HEK293 (cell line): ENCODE results near the gene MLN.

Experiments
- HOXA7 ChIP-seq: sonication (generic); formaldehyde crosslinking; IDR thresholded peaks from 2 replicates; pipeline ENCODE4 v1.8.1; 2022; ENCODE audit warnings: missing genetic modification reagents, borderline replicate concordance
- IKZF3 ChIP-seq: fragments of 450-650 bp; IDR thresholded peaks from 2 replicates; pipeline ENCODE4 v1.5.0; 2018; ENCODE audit warnings: missing biosample characterization, mild to moderate bottlenecking, missing genetic modification characterization, moderate library complexity
- REPIN1 ChIP-seq: fragments of 450-650 bp; formaldehyde crosslinking; IDR thresholded peaks from 2 replicates; pipeline ENCODE4 v1.5.1; 2017; ENCODE audit warnings: missing biosample characterization, missing genetic modification characterization, low read depth
- ZIC2 ChIP-seq: fragments of 450-650 bp; formaldehyde crosslinking; IDR thresholded peaks from 2 replicates; pipeline ENCODE4 v1.5.1; 2016; ENCODE audit warnings: missing biosample characterization, missing genetic modification characterization
- ZNF10 ChIP-seq: fragments of 450-650 bp; formaldehyde crosslinking; IDR thresholded peaks from 2 replicates; pipeline ENCODE4 v1.5.1; 2017; ENCODE audit warnings: missing biosample characterization, missing genetic modification characterization
- ZNF112 ChIP-seq: fragments of 450-650 bp; formaldehyde crosslinking; IDR thresholded peaks from 2 replicates; pipeline ENCODE4 v1.5.0; 2017; ENCODE audit warnings: missing biosample characterization, missing genetic modification characterization
- ZNF169 ChIP-seq: fragments of 450-650 bp; formaldehyde crosslinking; IDR thresholded peaks from 2 replicates; pipeline ENCODE4 v1.5.1; 2016; ENCODE audit warnings: missing biosample characterization, missing genetic modification characterization
- ZNF19 ChIP-seq: fragments of 450-650 bp; formaldehyde crosslinking; IDR thresholded peaks from 2 replicates; pipeline ENCODE4; 2016; ENCODE audit warnings: missing biosample characterization, missing genetic modification characterization, low read depth
- ZNF302 ChIP-seq: fragments of 450-650 bp; formaldehyde crosslinking; IDR thresholded peaks from 2 replicates; pipeline ENCODE4 v1.5.1; 2016; ENCODE audit warnings: missing biosample characterization, missing genetic modification characterization, low read depth
- ZNF311 ChIP-seq: fragments of 450-650 bp; formaldehyde crosslinking; IDR thresholded peaks from 2 replicates; pipeline ENCODE4 v1.5.1; 2017; ENCODE audit warnings: missing biosample characterization, missing genetic modification characterization, borderline replicate concordance
- ZNF350 ChIP-seq: fragments of 450-650 bp; formaldehyde crosslinking; IDR thresholded peaks from 2 replicates; pipeline ENCODE4 v1.5.0; 2017; ENCODE audit warnings: missing biosample characterization, mild to moderate bottlenecking, missing genetic modification characterization
- ZNF354C ChIP-seq: fragments of 450-650 bp; formaldehyde crosslinking; IDR thresholded peaks from 2 replicates; pipeline ENCODE4 v1.5.1; 2016; ENCODE audit warnings: missing biosample characterization, missing genetic modification characterization, low read depth, borderline replicate concordance
- ZNF404 ChIP-seq: fragments of 450-650 bp; formaldehyde crosslinking; IDR thresholded peaks from 2 replicates; pipeline ENCODE4 v1.5.1; 2017; ENCODE audit warnings: missing biosample characterization, missing genetic modification characterization
- ZNF529 ChIP-seq: fragments of 450-650 bp; formaldehyde crosslinking; IDR thresholded peaks from 2 replicates; pipeline ENCODE4 v1.5.1; 2017; ENCODE audit warnings: missing genetic modification characterization, missing biosample characterization; ENCODE audit not compliant: insufficient replicate concordance
- ZNF571 ChIP-seq: fragments of 450-650 bp; formaldehyde crosslinking; IDR thresholded peaks from 2 replicates; pipeline ENCODE4 v1.5.0; 2017; ENCODE audit warnings: missing biosample characterization, missing genetic modification characterization
- ZNF610 ChIP-seq: fragments of 450-650 bp; formaldehyde crosslinking; IDR thresholded peaks from 2 replicates; pipeline ENCODE4 v1.5.1; 2016; ENCODE audit warnings: missing biosample characterization, missing genetic modification characterization, borderline replicate concordance
- ZNF621 ChIP-seq: fragments of 450-650 bp; formaldehyde crosslinking; IDR thresholded peaks from 2 replicates; pipeline ENCODE4 v1.5.1; 2017; ENCODE audit warnings: missing biosample characterization, missing genetic modification characterization
- ZNF623 ChIP-seq: fragments of 450-650 bp; formaldehyde crosslinking; IDR thresholded peaks from 2 replicates; pipeline ENCODE4 v1.5.1; 2016; ENCODE audit warnings: missing biosample characterization, missing genetic modification characterization
- ZNF670 ChIP-seq: fragments of 450-650 bp; formaldehyde crosslinking; IDR thresholded peaks from 2 replicates; pipeline ENCODE4 v1.5.1; 2016; ENCODE audit warnings: missing biosample characterization, missing genetic modification characterization, low read depth
- ZNF776 ChIP-seq: fragments of 450-650 bp; formaldehyde crosslinking; IDR thresholded peaks from 2 replicates; pipeline ENCODE4 v1.5.0; 2017; ENCODE audit warnings: missing biosample characterization, missing genetic modification characterization, borderline replicate concordance
- ZNF791 ChIP-seq: fragments of 450-650 bp; formaldehyde crosslinking; IDR thresholded peaks from 2 replicates; pipeline ENCODE4 v1.5.1; 2016; ENCODE audit warnings: missing biosample characterization, missing genetic modification characterization
- ZNF830 ChIP-seq: fragments of 450-650 bp; IDR thresholded peaks from 2 replicates; pipeline ENCODE4 v1.5.0; 2018; ENCODE audit warnings: missing biosample characterization, missing genetic modification characterization, low read depth, mild to moderate bottlenecking, moderate library complexity
- ZNF837 ChIP-seq: fragments of 450-650 bp; formaldehyde crosslinking; IDR thresholded peaks from 2 replicates; pipeline ENCODE4 v1.5.1; 2016; ENCODE audit warnings: missing biosample characterization, missing genetic modification characterization
- ZSCAN16 ChIP-seq: fragments of 450-650 bp; formaldehyde crosslinking; IDR thresholded peaks from 2 replicates; pipeline ENCODE4 v1.5.1; 2016; ENCODE audit warnings: missing biosample characterization, missing genetic modification characterization
- ZSCAN30 ChIP-seq: fragments of 450-650 bp; IDR thresholded peaks from 2 replicates; pipeline ENCODE4 v1.5.1; 2018; ENCODE audit warnings: missing biosample characterization, mild to moderate bottlenecking, missing genetic modification characterization, moderate library complexity
- ZXDB ChIP-seq: fragments of 450-650 bp; formaldehyde crosslinking; IDR thresholded peaks from 2 replicates; pipeline ENCODE4 v1.5.1; 2016; ENCODE audit warnings: missing biosample characterization, missing genetic modification characterization
- TF ChIP-seq, protein P1 (sequence below): fragments of 450-650 bp; IDR thresholded peaks from 2 replicates; pipeline ENCODE4 v1.5.1; 2018; ENCODE audit warnings: missing biosample characterization, missing genetic modification characterization
- TF ChIP-seq, protein P2 (sequence below): fragments of 450-650 bp; formaldehyde crosslinking; IDR thresholded peaks from 2 replicates; pipeline ENCODE4 v1.5.1; 2017; ENCODE audit warnings: missing biosample characterization, missing genetic modification characterization
- TF ChIP-seq, protein P3 (sequence below): fragments of 450-650 bp; formaldehyde crosslinking; IDR thresholded peaks from 2 replicates; pipeline ENCODE4 v1.5.1; 2016; ENCODE audit warnings: missing biosample characterization, missing genetic modification characterization, low read depth
- TF ChIP-seq, protein P4 (sequence below): fragments of 450-650 bp; formaldehyde crosslinking; IDR thresholded peaks from 2 replicates; pipeline ENCODE4 v1.5.1; 2016; ENCODE audit warnings: missing biosample characterization, missing genetic modification characterization
- TF ChIP-seq, protein P5 (sequence below): fragments of 450-650 bp; formaldehyde crosslinking; optimal IDR thresholded peaks from 2 replicates; pipeline ENCODE3; 2016; ENCODE audit warnings: missing biosample characterization, mild to moderate bottlenecking, missing genetic modification characterization

Gene MLN

DNA sequence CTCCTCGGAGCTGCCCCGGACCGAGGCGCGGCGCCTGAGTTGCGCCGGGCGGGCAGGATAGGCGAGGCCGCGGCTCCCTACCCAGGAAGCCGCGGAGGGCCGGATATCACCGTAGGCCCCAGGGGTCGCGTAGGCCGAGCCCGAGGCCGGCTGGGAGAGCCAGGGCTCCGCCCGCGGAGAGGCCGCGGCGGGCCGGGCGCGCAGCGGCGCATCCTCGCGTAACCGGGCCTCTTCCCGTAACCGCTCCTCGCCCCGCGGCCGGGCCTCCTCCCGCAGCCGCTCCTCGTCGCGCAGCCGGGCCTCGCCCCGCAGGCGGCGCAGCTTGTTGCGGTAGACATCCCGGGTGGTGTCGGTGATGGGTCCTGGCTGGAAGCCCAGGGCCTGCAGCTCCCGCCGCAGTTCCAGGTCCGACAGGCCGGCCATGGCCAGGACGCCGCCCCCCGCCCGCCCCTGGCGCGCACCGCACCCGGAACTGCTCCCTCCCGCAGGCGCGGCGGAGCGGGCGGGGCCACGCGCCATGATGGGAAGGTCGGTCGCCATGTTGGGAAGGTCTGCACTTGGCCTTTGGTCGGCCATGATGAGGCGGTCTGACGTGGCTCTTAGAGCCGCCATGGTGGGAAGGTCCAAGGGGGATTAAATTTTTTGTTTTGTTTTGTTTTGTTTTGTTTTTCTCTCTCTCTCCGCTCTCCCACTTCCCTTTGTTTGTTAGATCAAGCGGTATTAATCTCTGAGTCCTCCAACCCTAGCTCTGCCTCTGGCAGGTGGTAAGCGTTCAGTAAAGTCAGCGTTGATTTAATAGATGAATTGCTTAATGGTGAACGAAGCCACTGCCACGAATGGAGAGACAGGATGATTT lies 14.9 kb downstream of the MLN start, which contains the start of gene LEMD2 (continued):
- TF ChIP-seq ZNF670 (tag by site-specific recombination), result no peak
- TF ChIP-seq ZNF10, result no peak
- no peak for TF ChIP-seq ZNF311 (tag by site-specific recombination)
- peak; percentile 94 for TF ChIP-seq ZXDB (tag by site-specific recombination)
- TF ChIP-seq, protein P1, sequence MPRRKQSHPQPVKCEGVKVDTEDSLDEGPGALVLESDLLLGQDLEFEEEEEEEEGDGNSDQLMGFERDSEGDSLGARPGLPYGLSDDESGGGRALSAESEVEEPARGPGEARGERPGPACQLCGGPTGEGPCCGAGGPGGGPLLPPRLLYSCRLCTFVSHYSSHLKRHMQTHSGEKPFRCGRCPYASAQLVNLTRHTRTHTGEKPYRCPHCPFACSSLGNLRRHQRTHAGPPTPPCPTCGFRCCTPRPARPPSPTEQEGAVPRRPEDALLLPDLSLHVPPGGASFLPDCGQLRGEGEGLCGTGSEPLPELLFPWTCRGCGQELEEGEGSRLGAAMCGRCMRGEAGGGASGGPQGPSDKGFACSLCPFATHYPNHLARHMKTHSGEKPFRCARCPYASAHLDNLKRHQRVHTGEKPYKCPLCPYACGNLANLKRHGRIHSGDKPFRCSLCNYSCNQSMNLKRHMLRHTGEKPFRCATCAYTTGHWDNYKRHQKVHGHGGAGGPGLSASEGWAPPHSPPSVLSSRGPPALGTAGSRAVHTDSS, result no peak
- TF ChIP-seq ZNF837 (tag by site-specific recombination), result no peak
- TF ChIP-seq, protein P2, sequence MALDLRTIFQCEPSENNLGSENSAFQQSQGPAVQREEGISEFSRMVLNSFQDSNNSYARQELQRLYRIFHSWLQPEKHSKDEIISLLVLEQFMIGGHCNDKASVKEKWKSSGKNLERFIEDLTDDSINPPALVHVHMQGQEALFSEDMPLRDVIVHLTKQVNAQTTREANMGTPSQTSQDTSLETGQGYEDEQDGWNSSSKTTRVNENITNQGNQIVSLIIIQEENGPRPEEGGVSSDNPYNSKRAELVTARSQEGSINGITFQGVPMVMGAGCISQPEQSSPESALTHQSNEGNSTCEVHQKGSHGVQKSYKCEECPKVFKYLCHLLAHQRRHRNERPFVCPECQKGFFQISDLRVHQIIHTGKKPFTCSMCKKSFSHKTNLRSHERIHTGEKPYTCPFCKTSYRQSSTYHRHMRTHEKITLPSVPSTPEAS (tag by site-specific recombination), result peak; percentile 26; the same call in 1 of the 2 replicates
- no peak for TF ChIP-seq ZNF830 (tag by site-specific recombination)
- TF ChIP-seq ZNF169 (tag by site-specific recombination), result no peak
- TF ChIP-seq ZNF791, result no peak
- TF ChIP-seq, protein P3, sequence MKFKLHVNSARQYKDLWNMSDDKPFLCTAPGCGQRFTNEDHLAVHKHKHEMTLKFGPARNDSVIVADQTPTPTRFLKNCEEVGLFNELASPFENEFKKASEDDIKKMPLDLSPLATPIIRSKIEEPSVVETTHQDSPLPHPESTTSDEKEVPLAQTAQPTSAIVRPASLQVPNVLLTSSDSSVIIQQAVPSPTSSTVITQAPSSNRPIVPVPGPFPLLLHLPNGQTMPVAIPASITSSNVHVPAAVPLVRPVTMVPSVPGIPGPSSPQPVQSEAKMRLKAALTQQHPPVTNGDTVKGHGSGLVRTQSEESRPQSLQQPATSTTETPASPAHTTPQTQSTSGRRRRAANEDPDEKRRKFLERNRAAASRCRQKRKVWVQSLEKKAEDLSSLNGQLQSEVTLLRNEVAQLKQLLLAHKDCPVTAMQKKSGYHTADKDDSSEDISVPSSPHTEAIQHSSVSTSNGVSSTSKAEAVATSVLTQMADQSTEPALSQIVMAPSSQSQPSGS (tag by site-specific recombination), result no peak
- no peak for TF ChIP-seq ZNF354C (tag by site-specific recombination)
- TF ChIP-seq, protein P4, sequence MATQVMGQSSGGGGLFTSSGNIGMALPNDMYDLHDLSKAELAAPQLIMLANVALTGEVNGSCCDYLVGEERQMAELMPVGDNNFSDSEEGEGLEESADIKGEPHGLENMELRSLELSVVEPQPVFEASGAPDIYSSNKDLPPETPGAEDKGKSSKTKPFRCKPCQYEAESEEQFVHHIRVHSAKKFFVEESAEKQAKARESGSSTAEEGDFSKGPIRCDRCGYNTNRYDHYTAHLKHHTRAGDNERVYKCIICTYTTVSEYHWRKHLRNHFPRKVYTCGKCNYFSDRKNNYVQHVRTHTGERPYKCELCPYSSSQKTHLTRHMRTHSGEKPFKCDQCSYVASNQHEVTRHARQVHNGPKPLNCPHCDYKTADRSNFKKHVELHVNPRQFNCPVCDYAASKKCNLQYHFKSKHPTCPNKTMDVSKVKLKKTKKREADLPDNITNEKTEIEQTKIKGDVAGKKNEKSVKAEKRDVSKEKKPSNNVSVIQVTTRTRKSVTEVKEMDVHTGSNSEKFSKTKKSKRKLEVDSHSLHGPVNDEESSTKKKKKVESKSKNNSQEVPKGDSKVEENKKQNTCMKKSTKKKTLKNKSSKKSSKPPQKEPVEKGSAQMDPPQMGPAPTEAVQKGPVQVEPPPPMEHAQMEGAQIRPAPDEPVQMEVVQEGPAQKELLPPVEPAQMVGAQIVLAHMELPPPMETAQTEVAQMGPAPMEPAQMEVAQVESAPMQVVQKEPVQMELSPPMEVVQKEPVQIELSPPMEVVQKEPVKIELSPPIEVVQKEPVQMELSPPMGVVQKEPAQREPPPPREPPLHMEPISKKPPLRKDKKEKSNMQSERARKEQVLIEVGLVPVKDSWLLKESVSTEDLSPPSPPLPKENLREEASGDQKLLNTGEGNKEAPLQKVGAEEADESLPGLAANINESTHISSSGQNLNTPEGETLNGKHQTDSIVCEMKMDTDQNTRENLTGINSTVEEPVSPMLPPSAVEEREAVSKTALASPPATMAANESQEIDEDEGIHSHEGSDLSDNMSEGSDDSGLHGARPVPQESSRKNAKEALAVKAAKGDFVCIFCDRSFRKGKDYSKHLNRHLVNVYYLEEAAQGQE (tag by site-specific recombination), result peak; percentile 43; the same call in 1 of the 2 replicates
- no peak for TF ChIP-seq ZNF19 (tag by site-specific recombination)
- TF ChIP-seq ZIC2 (tag by site-specific recombination), result peak; percentile 69
- TF ChIP-seq ZNF776, result no peak
- TF ChIP-seq ZSCAN16, result no peak
- TF ChIP-seq ZNF112, result no peak
- no peak; the same call in 1 of the 2 replicates for TF ChIP-seq REPIN1 (tag by site-specific recombination)
- TF ChIP-seq HOXA7 (CRISPR knock-in tag), result no peak
- TF ChIP-seq ZNF571, result no peak
- no peak for TF ChIP-seq ZNF621 (tag by site-specific recombination)
- no peak for TF ChIP-seq ZNF623 (tag by site-specific recombination)
- TF ChIP-seq, protein P5, sequence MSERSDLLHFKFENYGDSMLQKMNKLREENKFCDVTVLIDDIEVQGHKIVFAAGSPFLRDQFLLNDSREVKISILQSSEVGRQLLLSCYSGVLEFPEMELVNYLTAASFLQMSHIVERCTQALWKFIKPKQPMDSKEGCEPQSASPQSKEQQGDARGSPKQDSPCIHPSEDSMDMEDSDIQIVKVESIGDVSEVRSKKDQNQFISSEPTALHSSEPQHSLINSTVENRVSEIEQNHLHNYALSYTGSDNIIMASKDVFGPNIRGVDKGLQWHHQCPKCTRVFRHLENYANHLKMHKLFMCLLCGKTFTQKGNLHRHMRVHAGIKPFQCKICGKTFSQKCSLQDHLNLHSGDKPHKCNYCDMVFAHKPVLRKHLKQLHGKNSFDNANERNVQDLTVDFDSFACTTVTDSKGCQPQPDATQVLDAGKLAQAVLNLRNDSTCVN (tag by site-specific recombination), result peak; percentile 75
- no peak for TF ChIP-seq ZNF529 (tag by site-specific recombination)
- TF ChIP-seq ZNF404 (tag by site-specific recombination), result no peak
- TF ChIP-seq ZNF302 (tag by site-specific recombination), result no peak
- no peak for TF ChIP-seq ZNF350 (tag by site-specific recombination)
- TF ChIP-seq IKZF3 (tag by site-specific recombination), result peak; percentile 37; the same call in 1 of the 2 replicates
- TF ChIP-seq ZSCAN30 (tag by site-specific recombination), result peak; percentile 85
- peak; percentile 79; the same call in 1 of the 2 replicates for TF ChIP-seq ZNF610 (tag by site-specific recombination)
